Measurements from ENCODE around the gene TPM4. TPM values are rescaled to one million over a fixed set of nuclear protein-coding genes. Genes with fewer than 3 reads are reported as not detected.

TPM4 gene
- total RNA-seq, 2 donors from 2014 or later = 261 to 388 TPM

GRCh38 chr19:16125737-16126495 is 49.6 kb downstream of the TPM4 start:
- DNase-seq = peak; percentile 47
- H3K27me3 ChIP-seq = no peaks in the 10 kb centered on the region
- H3K36me3 ChIP-seq = peaks cover 28% of the 10 kb centered on the region
- no peak overlapping the region for H3K4me3 ChIP-seq
- no peak overlapping the region for H3K27ac ChIP-seq
- TF ChIP-seq CTCF (IDR thresholded peaks at IDR 0.05) = no peak
- H3K4me1 ChIP-seq = no peaks in the 10 kb centered on the region
- no peaks in the 10 kb centered on the region for H3K9me3 ChIP-seq
- H3K9ac ChIP-seq (ENCODE audit: low read depth in 2 of 2, low read length in 2 of 2) = peak overlapping the region in 1 of 2 donors; percentile 9
- intact Hi-C loops (cut with DNase I) = no loop called here

- H3K27ac ChIP-seq = no peak overlapping the region
These were observed 50.8 kb downstream of the TPM4 start for GRCh38 chr19:16127080-16127479.

GRCh38 chr19:16127776-16128371 is 51.6 kb downstream of the TPM4 start:
- Histone ChIP-seq H3K4me3 (no peak overlapping the region), H3K9me3 (no peaks in the 10 kb centered on the region), H3K27ac (no peak overlapping the region), H3K4me1 (no peaks in the 10 kb centered on the region), H3K9ac (ENCODE audit: low read depth in 2 of 2, low read length in 2 of 2) (no peak overlapping the region), H3K36me3 (peaks cover 19% of the 10 kb centered on the region), H3K27me3 (no peaks in the 10 kb centered on the region)
- DNase-seq = no peak
- intact Hi-C loops (cut with DNase I) = no loop called here
- TF ChIP-seq CTCF (IDR thresholded peaks at IDR 0.05) = no peak

More at GRCh38 chr19:16127080-16127479, 50.8 kb downstream of the TPM4 start:
- Histone ChIP-seq H3K36me3 (peaks cover 17% of the 10 kb centered on the region), H3K4me3 (no peak overlapping the region), H3K9me3 (no peaks in the 10 kb centered on the region), H3K27me3 (no peaks in the 10 kb centered on the region), H3K4me1 (no peaks in the 10 kb centered on the region), H3K9ac (ENCODE audit: low read depth in 2 of 2, low read length in 2 of 2) (no peak overlapping the region)
- intact Hi-C loops (cut with DNase I) = no loop called here
- no peak for DNase-seq
- TF ChIP-seq CTCF (IDR thresholded peaks at IDR 0.05) = no peak

- H3K36me3 ChIP-seq = peaks cover 26% of the 10 kb centered on the region
- no peak overlapping the region for H3K4me3 ChIP-seq
- no peak overlapping the region for H3K27ac ChIP-seq
- intact Hi-C loops (cut with DNase I) = no loop called here
- H3K27me3 ChIP-seq = no peaks in the 10 kb centered on the region
- no peak for TF ChIP-seq CTCF (IDR thresholded peaks at IDR 0.05)
- no peaks in the 10 kb centered on the region for H3K9me3 ChIP-seq
- H3K4me1 ChIP-seq = no peaks in the 10 kb centered on the region
- H3K9ac ChIP-seq (ENCODE audit: low read depth in 2 of 2, low read length in 2 of 2) = no peak overlapping the region
- DNase-seq = no peak
These were observed 55.4 kb downstream of the TPM4 start for GRCh38 chr19:16131648-16132047.

- Histone ChIP-seq H3K9ac (ENCODE audit: low read depth in 2 of 2, low read length in 2 of 2) (peak overlapping the region in 1 of 2 donors; percentile 12), H3K4me1 (no peaks in the 10 kb centered on the region), H3K27me3 (no peaks in the 10 kb centered on the region), H3K4me3 (no peak overlapping the region), H3K27ac (no peak overlapping the region), H3K9me3 (no peaks in the 10 kb centered on the region), H3K36me3 (peaks cover 22% of the 10 kb centered on the region)
- intact Hi-C loops (cut with DNase I) = no loop called here
- DNase-seq = no peak
- no peak for TF ChIP-seq CTCF (IDR thresholded peaks at IDR 0.05)
These were observed 57.5 kb downstream of the TPM4 start for GRCh38 chr19:16133818-16134217.
